ENCODE data around the gene KCNS1.

GRCh38 chr20:45044084-45044573 lies 56.8 kb downstream of the KCNS1 start:
- peak; percentile 62 to 79 (median 62) for TF ChIP-seq CTCF (IDR thresholded peaks at IDR 0.05)
- TF ChIP-seq POLR2A (IDR thresholded peaks at IDR 0.05) = no peak

All from uterus (tissue), 2 donors.